Superior temporal gyrus (tissue), 1 donor: ENCODE data around the gene RNF141.

Experiments used
- DNase-seq: peaks from one replicate; pipeline ENCODE4 v3.0.0-alpha.2; 2016; ENCODE audit errors: extremely low spot score

The RNF141 gene

GRCh38 chr11:10540915-10541560 is at the start of gene RNF141:
TSS of gene RNF141 (minus strand) at chr11:10541187. CDS start at chr11:10534158, 7,029 bp downstream.
- DNase-seq, result peak; percentile 93

GRCh38 chr11:10590218-10590915 is 49.4 kb upstream of the RNF141 start:
- DNase-seq, result no peak

GRCh38 chr11:10588904-10589303 is 47.9 kb upstream of the RNF141 start:
- no peak for DNase-seq

- DNase-seq, result no peak
These were observed 47.0 kb upstream of the RNF141 start for GRCh38 chr11:10587995-10588394.

GRCh38 chr11:10587388-10587787 is 46.4 kb upstream of the RNF141 start:
- DNase-seq, result no peak

GRCh38 chr11:10584071-10584501 is 43.1 kb upstream of the RNF141 start:
- DNase-seq, result no peak

GRCh38 chr11:10581481-10582019 is 40.6 kb upstream of the RNF141 start:
- DNase-seq, result no peak

GRCh38 chr11:10580623-10581022 is 39.6 kb upstream of the RNF141 start:
- DNase-seq, result no peak

GRCh38 chr11:10579700-10580099 is 38.7 kb upstream of the RNF141 start:
- no peak for DNase-seq

- no peak for DNase-seq
These were observed 35.0 kb upstream of the RNF141 start for GRCh38 chr11:10576035-10576398.

- DNase-seq, result no peak
These were observed 34.5 kb upstream of the RNF141 start for GRCh38 chr11:10575346-10576034.

- no peak for DNase-seq
These were observed 32.6 kb upstream of the RNF141 start for GRCh38 chr11:10573556-10573955.

GRCh38 chr11:10573028-10573427 is 32.0 kb upstream of the RNF141 start:
- DNase-seq, result no peak

- peak; percentile 53 for DNase-seq
These were observed 31.5 kb upstream of the RNF141 start for GRCh38 chr11:10572533-10572932.

GRCh38 chr11:10568486-10568941 is 27.5 kb upstream of the RNF141 start, which contains the start of gene LYVE1:
TSS of gene LYVE1 (minus strand) at chr11:10568665. CDS start at chr11:10568532, 133 bp downstream.
- no peak for DNase-seq

- DNase-seq, result no peak
These were observed 26.5 kb upstream of the RNF141 start for GRCh38 chr11:10567446-10567845.

GRCh38 chr11:10566257-10566957 is 25.4 kb upstream of the RNF141 start:
- DNase-seq, result no peak

GRCh38 chr11:10565493-10565892 is 24.5 kb upstream of the RNF141 start:
- no peak for DNase-seq

GRCh38 chr11:10564696-10565318 is 23.8 kb upstream of the RNF141 start:
- no peak for DNase-seq

GRCh38 chr11:10564030-10564429 is 23.0 kb upstream of the RNF141 start:
- no peak for DNase-seq

GRCh38 chr11:10561947-10562346 is 21.0 kb upstream of the RNF141 start:
- no peak for DNase-seq
